Measurements from ENCODE around the gene WNT11. TPM values are rescaled to one million over a fixed set of nuclear protein-coding genes. Genes with fewer than 3 reads are reported as not detected.

WNT11 gene
- total RNA-seq, 1 experiment from 2014 or later: not detected

GRCh38 chr11:76218449-76219178, 12.3 kb upstream of the WNT11 start:
- intact Hi-C loops (cut with micrococcal nuclease): no loop called here
- H3K36me3 Mint-ChIP-seq (ENCODE audit: insufficient read depth, unreplicated experiment): no peaks in the 10 kb centered on the region
- no TSS peak for BruUV-seq (replicated peaks)
- H3K4me3 Mint-ChIP-seq (ENCODE audit: unreplicated experiment): no peak overlapping the region
- TF ChIP-seq, protein P1, sequence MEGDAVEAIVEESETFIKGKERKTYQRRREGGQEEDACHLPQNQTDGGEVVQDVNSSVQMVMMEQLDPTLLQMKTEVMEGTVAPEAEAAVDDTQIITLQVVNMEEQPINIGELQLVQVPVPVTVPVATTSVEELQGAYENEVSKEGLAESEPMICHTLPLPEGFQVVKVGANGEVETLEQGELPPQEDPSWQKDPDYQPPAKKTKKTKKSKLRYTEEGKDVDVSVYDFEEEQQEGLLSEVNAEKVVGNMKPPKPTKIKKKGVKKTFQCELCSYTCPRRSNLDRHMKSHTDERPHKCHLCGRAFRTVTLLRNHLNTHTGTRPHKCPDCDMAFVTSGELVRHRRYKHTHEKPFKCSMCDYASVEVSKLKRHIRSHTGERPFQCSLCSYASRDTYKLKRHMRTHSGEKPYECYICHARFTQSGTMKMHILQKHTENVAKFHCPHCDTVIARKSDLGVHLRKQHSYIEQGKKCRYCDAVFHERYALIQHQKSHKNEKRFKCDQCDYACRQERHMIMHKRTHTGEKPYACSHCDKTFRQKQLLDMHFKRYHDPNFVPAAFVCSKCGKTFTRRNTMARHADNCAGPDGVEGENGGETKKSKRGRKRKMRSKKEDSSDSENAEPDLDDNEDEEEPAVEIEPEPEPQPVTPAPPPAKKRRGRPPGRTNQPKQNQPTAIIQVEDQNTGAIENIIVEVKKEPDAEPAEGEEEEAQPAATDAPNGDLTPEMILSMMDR (IDR thresholded peaks at IDR 0.05; ENCODE audit: unreplicated experiment): no peak
- no peak for DNase-seq (ENCODE audit: unreplicated experiment)
- no peaks in the 10 kb centered on the region for H3K27me3 Mint-ChIP-seq (ENCODE audit: insufficient read depth, unreplicated experiment)
- POLR2A ChIA-PET: interaction anchor here (1.2 to 1.4 kb wide), 2 partner anchors 15 to 412 kb away, joined by 3 read pairs; no protein-coding TSS in a partner anchor
- CTCF ChIA-PET: interaction anchor here (0.5 to 3.9 kb wide), 3 partner anchors 10 to 67 kb away, joined by 3 to 25 read pairs (median 6); no protein-coding TSS in a partner anchor
- no peak overlapping the region for H3K27ac Mint-ChIP-seq (ENCODE audit: low read depth, unreplicated experiment)
- no peaks in the 10 kb centered on the region for H3K4me1 Mint-ChIP-seq (ENCODE audit: insufficient read depth, unreplicated experiment)
- no peaks in the 10 kb centered on the region for H3K9me3 Mint-ChIP-seq (ENCODE audit: unreplicated experiment)

DNA sequence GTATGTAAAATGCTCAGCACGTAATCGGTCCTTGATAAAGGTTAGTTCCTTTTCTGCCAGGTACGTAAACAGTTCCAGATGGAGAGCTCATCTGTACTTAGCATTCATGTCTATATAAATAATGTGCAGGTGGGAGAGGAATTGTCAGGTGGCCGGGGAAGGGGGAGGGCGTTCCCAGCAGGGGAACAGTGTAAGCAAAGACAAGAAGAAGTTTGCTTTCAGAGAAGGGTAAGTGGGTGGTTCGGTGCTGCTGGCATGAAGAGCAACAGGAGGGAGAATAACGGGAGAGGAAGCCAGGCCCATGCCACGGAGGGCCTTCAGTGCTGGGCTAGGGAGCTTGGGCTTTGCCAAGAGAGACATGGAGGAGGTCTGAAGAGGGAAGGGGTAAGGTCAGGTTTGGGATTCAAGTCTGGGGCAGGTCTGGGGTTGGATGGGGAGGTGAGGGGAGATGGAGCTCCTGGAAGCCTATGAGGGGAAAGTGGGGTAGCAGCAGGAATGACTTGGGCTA, 11.4 kb upstream of the WNT11 start:
- no peaks in the 10 kb centered on the region for H3K27me3 Mint-ChIP-seq (ENCODE audit: insufficient read depth, unreplicated experiment)
- ChIA-PET CTCF (interaction anchor here (3.9 kb wide), 1 partner anchor 10 kb away, joined by 25 read pairs; no protein-coding TSS in a partner anchor), POLR2A (interaction anchor here (1.2 to 1.4 kb wide), 2 partner anchors 16 to 413 kb away, joined by 3 read pairs; no protein-coding TSS in a partner anchor)
- no peak overlapping the region for H3K4me3 Mint-ChIP-seq (ENCODE audit: unreplicated experiment)
- no peaks in the 10 kb centered on the region for H3K4me1 Mint-ChIP-seq (ENCODE audit: insufficient read depth, unreplicated experiment)
- H3K27ac Mint-ChIP-seq (ENCODE audit: low read depth, unreplicated experiment): no peak overlapping the region
- H3K36me3 Mint-ChIP-seq (ENCODE audit: insufficient read depth, unreplicated experiment): no peaks in the 10 kb centered on the region
- BruUV-seq (replicated peaks): no TSS peak
- H3K9me3 Mint-ChIP-seq (ENCODE audit: unreplicated experiment): no peaks in the 10 kb centered on the region
- TF ChIP-seq, protein P1 (IDR thresholded peaks at IDR 0.05; ENCODE audit: unreplicated experiment): no peak
- DNase-seq (ENCODE audit: unreplicated experiment): no peak
- intact Hi-C loops (cut with micrococcal nuclease): no loop called here

DNA sequence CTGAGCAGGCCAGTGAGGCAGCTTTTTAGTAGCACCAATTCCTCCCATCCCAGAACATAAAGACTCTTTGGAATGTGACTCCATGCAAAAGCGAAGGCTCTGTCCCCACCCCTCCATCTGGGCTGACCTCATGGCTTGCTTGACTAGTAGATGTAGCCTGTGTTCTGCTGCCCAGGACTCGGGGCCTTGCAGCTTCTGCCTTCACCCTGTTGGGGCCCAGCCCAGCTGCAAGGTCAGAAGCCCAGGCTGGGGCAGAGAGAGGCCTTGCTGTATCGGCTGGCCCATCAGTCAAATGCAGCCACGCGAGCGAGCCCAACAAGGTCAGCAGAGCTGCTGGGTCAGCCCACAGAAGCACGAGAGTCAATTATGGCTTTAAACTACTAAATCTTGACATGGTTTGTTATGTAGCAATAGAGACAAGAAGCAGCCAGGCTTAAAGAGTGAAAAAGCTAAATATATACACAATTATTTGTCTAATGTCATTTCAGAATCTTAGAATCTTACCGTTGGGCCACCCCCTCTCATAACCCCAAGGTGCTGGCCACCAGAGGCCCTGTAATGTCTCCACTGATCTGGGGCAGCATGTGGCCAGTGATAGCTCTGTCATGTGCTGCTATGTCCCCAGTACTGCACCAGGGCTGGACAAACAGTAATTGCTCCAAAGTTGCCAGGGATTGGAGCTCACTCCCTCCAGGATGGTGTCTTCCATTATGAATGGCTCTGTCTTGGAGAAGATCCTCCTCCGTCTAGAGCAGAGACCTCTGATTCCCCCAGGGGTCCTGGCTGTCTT, 10.4 kb upstream of the WNT11 start:
- TF ChIP-seq, protein P1 (IDR thresholded peaks at IDR 0.05; ENCODE audit: unreplicated experiment): no peak
- DNase-seq (ENCODE audit: unreplicated experiment): no peak
- no peaks in the 10 kb centered on the region for H3K27me3 Mint-ChIP-seq (ENCODE audit: insufficient read depth, unreplicated experiment)
- no peaks in the 10 kb centered on the region for H3K4me1 Mint-ChIP-seq (ENCODE audit: insufficient read depth, unreplicated experiment)
- intact Hi-C loops (cut with micrococcal nuclease): no loop called here
- no peaks in the 10 kb centered on the region for H3K36me3 Mint-ChIP-seq (ENCODE audit: insufficient read depth, unreplicated experiment)
- H3K4me3 Mint-ChIP-seq (ENCODE audit: unreplicated experiment): no peak overlapping the region
- H3K27ac Mint-ChIP-seq (ENCODE audit: low read depth, unreplicated experiment): no peak overlapping the region
- ChIA-PET POLR2A (no interaction called here), CTCF (no interaction called here)
- no TSS peak for BruUV-seq (replicated peaks)
- H3K9me3 Mint-ChIP-seq (ENCODE audit: unreplicated experiment): no peaks in the 10 kb centered on the region

DNA sequence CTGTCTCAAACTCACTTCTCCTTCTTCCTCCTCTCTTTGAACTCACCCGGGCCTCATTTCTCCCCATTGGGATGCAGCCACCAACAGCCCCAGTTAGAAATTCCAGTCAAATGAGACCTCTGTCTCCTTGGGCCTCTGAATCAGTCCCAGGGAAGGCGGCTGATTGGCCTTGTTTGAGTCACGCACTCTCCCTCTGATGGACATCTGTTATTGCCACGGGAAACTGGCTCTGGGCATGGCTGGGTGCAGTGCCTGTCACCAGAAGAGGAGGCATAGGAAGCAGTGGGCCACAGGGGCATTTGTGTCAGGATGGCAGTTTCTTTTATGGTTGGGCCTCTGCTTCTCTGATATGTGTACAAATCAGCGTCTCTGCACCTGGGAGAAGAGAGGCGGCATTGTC, 9.6 kb upstream of the WNT11 start:
- no TSS peak for BruUV-seq (replicated peaks)
- H3K4me3 Mint-ChIP-seq (ENCODE audit: unreplicated experiment): no peak overlapping the region
- ChIA-PET CTCF (no interaction called here), POLR2A (no interaction called here)
- TF ChIP-seq, protein P1 (IDR thresholded peaks at IDR 0.05; ENCODE audit: unreplicated experiment): no peak
- no peaks in the 10 kb centered on the region for H3K9me3 Mint-ChIP-seq (ENCODE audit: unreplicated experiment)
- no peaks in the 10 kb centered on the region for H3K36me3 Mint-ChIP-seq (ENCODE audit: insufficient read depth, unreplicated experiment)
- H3K27ac Mint-ChIP-seq (ENCODE audit: low read depth, unreplicated experiment): no peak overlapping the region
- no peaks in the 10 kb centered on the region for H3K27me3 Mint-ChIP-seq (ENCODE audit: insufficient read depth, unreplicated experiment)
- no peak for DNase-seq (ENCODE audit: unreplicated experiment)
- H3K4me1 Mint-ChIP-seq (ENCODE audit: insufficient read depth, unreplicated experiment): no peaks in the 10 kb centered on the region
- intact Hi-C loops (cut with micrococcal nuclease): no loop called here
